H1 (cell line): ENCODE results near the gene WFDC11. TPM values are rescaled to one million over a fixed set of nuclear protein-coding genes. Genes with fewer than 3 reads are reported as not detected.

Experiments
- CTCF ChIA-PET: fragments of 300-600 bp; sonication (Branson Sonifier 250); formaldehyde crosslinking; loops from one replicate; lab custom pipeline; 2021; ENCODE audit not compliant: partially characterized antibody; lab: Charles Lee
- POLR2A ChIA-PET: fragments of 300-600 bp; sonication (Branson Sonifier 250); formaldehyde crosslinking; loops from one replicate; lab custom pipeline; 2021; ENCODE audit warnings: inconsistent platforms; ENCODE audit not compliant: partially characterized antibody; lab: Charles Lee
- DNase-seq, 2 experiments: peaks; one replicate each; pipeline versions ENCODE4 v3.0.0 to v3.0.0-alpha.2; 2010 to 2022; ENCODE audit warnings: low spot score in 2 of 2, low read depth in 1 of 2, mixed read lengths in 1 of 2
- FAIRE-seq: peaks from 2 replicates; lab custom pipeline; 2011; peaks lifted over from hg19 to GRCh38; lab: Jason Lieb, UNC
- H2AFZ ChIP-seq: 2 replicates; pipeline ENCODE4 v1.8.1; 2012; ENCODE audit warnings: low read length, inconsistent platforms
- H2AK5ac ChIP-seq: 2 replicates; pipeline ENCODE4 v1.6.1; 2013; ENCODE audit warnings: low read depth, low read length
- H2BK120ac ChIP-seq: replicated peaks from 2 replicates; pipeline ENCODE3; 2013; ENCODE audit warnings: low read depth, low read length, inconsistent platforms
- H2BK12ac ChIP-seq: 2 replicates; pipeline ENCODE4 v1.6.1; 2013; ENCODE audit warnings: low read depth, low read length
- H2BK15ac ChIP-seq: 2 replicates; pipeline ENCODE4 v1.6.1; 2013; ENCODE audit warnings: low read length
- H2BK20ac ChIP-seq: 2 replicates; pipeline ENCODE4 v1.6.1; 2013; ENCODE audit warnings: low read length
- H2BK5ac ChIP-seq: 2 replicates; pipeline ENCODE4 v1.6.1; 2013; ENCODE audit warnings: low read depth, low read length
- H3K14ac ChIP-seq: 2 replicates; pipeline ENCODE4 v1.6.1; 2013; ENCODE audit warnings: inconsistent platforms; ENCODE audit not compliant: insufficient read length
- H3K18ac ChIP-seq: 2 replicates; pipeline ENCODE4 v1.6.1; 2013; ENCODE audit warnings: low read length; ENCODE audit errors: extremely low read depth
- H3K23ac ChIP-seq: 2 replicates; pipeline ENCODE4 v1.6.1; 2013; ENCODE audit warnings: inconsistent platforms; ENCODE audit not compliant: insufficient read length
- H3K23me2 ChIP-seq: 2 replicates; pipeline ENCODE4 v1.6.1; 2013; ENCODE audit warnings: low read depth, low read length
- H3K27ac ChIP-seq: 2 replicates; pipeline ENCODE4 v1.6.1; 2011; ENCODE audit warnings: low read depth, low read length, inconsistent platforms
- H3K27me3 ChIP-seq, 4 experiments: replicated peaks in 1 of 4; 1 replicate in 1 of 4; 2 replicates in 3 of 4; pipeline versions ENCODE4 v1.6.1 to v1.8.1; 2011 to 2013; ENCODE audit warnings: low read length in 3 of 4, mild to moderate bottlenecking in 3 of 4, inconsistent platforms in 2 of 4, mixed read lengths in 2 of 4, moderate library complexity in 1 of 4; ENCODE audit not compliant: control insufficient read depth in 3 of 4, insufficient read depth in 3 of 4; ENCODE audit errors: extremely low read depth in 1 of 4
- H3K36me3 ChIP-seq, 4 experiments: 2 replicates each; pipeline versions ENCODE4 v1.6.1 to v1.8.1; 2011 to 2013; ENCODE audit warnings: mild to moderate bottlenecking in 4 of 4, low read length in 3 of 4, moderate library complexity in 2 of 4, control low read depth in 1 of 4, inconsistent platforms in 1 of 4; ENCODE audit not compliant: insufficient read depth in 4 of 4, control insufficient read depth in 2 of 4
- H3K4ac ChIP-seq: replicated peaks from 2 replicates; pipeline ENCODE3; 2013; ENCODE audit warnings: low read length, low read depth, mixed read lengths, inconsistent platforms; ENCODE audit not compliant: insufficient read length
- H3K4me1 ChIP-seq, 4 experiments: replicated peaks in 1 of 4; 1 replicate in 1 of 4; 2 replicates in 3 of 4; pipeline versions ENCODE4 v1.6.1 to v1.8.1; 2011 to 2013; ENCODE audit warnings: low read length in 3 of 4, inconsistent platforms in 2 of 4, mixed read lengths in 1 of 4; ENCODE audit not compliant: insufficient read depth in 4 of 4, control insufficient read depth in 3 of 4
- H3K4me2 ChIP-seq, 2 experiments: 2 replicates each; pipeline versions ENCODE4 v1.6.1 to v1.8.1; 2011 to 2013; ENCODE audit warnings: low read depth in 2 of 2, low read length in 2 of 2, control low read depth in 1 of 2, inconsistent platforms in 1 of 2, mild to moderate bottlenecking in 1 of 2; ENCODE audit not compliant: insufficient read depth in 1 of 2
- H3K4me3 ChIP-seq, 4 experiments: fragments of 200-600, 300-600 bp in 1 of 4; sonication (generic), shearing (Covaris generic), sonication (Bioruptor Twin) in 1 of 4; 2 replicates each; pipeline versions ENCODE4 v1.5.1 to v1.8.1; 2011 to 2016; ENCODE audit warnings: low read length in 4 of 4, low read depth in 3 of 4, control low read depth in 2 of 4, inconsistent platforms in 2 of 4, mild to moderate bottlenecking in 2 of 4, mixed read lengths in 1 of 4, moderate library complexity in 1 of 4; ENCODE audit not compliant: insufficient read depth in 2 of 4; ENCODE audit errors: extremely low read depth in 1 of 4
- H3K56ac ChIP-seq: replicated peaks from 2 replicates; pipeline ENCODE3; 2013; ENCODE audit warnings: low read depth, mild to moderate bottlenecking, mixed read lengths, low read length, inconsistent platforms; ENCODE audit not compliant: insufficient read length
- H3K79me1 ChIP-seq: 2 replicates; pipeline ENCODE4 v1.6.1; 2013; ENCODE audit warnings: low read depth, low read length, control low read depth
- H3K79me2 ChIP-seq, 2 experiments: 2 replicates each; pipeline versions ENCODE4 v1.6.1 to v1.8.1; 2012 to 2013; ENCODE audit warnings: low read length in 2 of 2, mild to moderate bottlenecking in 2 of 2, inconsistent platforms in 1 of 2; ENCODE audit not compliant: insufficient read depth in 2 of 2, control insufficient read depth in 1 of 2
- H3K9ac ChIP-seq, 4 experiments: replicated peaks in 1 of 4; 1 replicate in 1 of 4; 2 replicates in 3 of 4; pipeline versions ENCODE4 v1.6.1 to v1.8.1; 2011 to 2013; ENCODE audit warnings: low read depth in 3 of 4, low read length in 3 of 4, control low read depth in 2 of 4, mild to moderate bottlenecking in 2 of 4, moderate library complexity in 2 of 4, inconsistent platforms in 1 of 4; ENCODE audit errors: extremely low read depth in 1 of 4
- H3K9me3 ChIP-seq, 2 experiments: 2 replicates each; pipeline versions ENCODE4 v1.6.1 to v1.8.1; 2012 to 2013; ENCODE audit warnings: mild to moderate bottlenecking in 2 of 2, moderate library complexity in 2 of 2, control low read depth in 1 of 2, inconsistent platforms in 1 of 2, low read depth in 1 of 2, low read length in 1 of 2, mixed read lengths in 1 of 2; ENCODE audit not compliant: insufficient read depth in 2 of 2
- H4K20me1 ChIP-seq, 2 experiments: replicated peaks in 1 of 2; 2 replicates each; pipeline versions ENCODE3 to v1.8.1; 2011 to 2013; ENCODE audit warnings: inconsistent platforms in 2 of 2, low read length in 2 of 2, mild to moderate bottlenecking in 1 of 2; ENCODE audit not compliant: insufficient read depth in 2 of 2, control insufficient read depth in 1 of 2
- H4K5ac ChIP-seq: 2 replicates; pipeline ENCODE4 v1.6.1; 2013; ENCODE audit warnings: low read length, low read depth, mixed read lengths, inconsistent platforms; ENCODE audit not compliant: insufficient read length
- H4K8ac ChIP-seq: 2 replicates; pipeline ENCODE4 v1.8.0; 2013; ENCODE audit warnings: mild to moderate bottlenecking, moderate library complexity, low read length, inconsistent platforms; ENCODE audit not compliant: insufficient read depth; ENCODE audit errors: extremely low read depth
- H4K91ac ChIP-seq: replicated peaks from 2 replicates; pipeline ENCODE3; 2013; ENCODE audit warnings: low read length, mixed read lengths, inconsistent platforms; ENCODE audit not compliant: insufficient read length
- CEBPB ChIP-seq: IDR thresholded peaks from 2 replicates; pipeline ENCODE4 v1.6.1; 2012; ENCODE audit warnings: low read depth, low read length
- CHD1 ChIP-seq: IDR thresholded peaks from 2 replicates; pipeline ENCODE4 v1.6.1; 2012; ENCODE audit warnings: low read depth, low read length, improper control_type of control experiment
- E2F6 ChIP-seq: IDR thresholded peaks from 2 replicates; pipeline ENCODE4 v1.6.1; 2012; ENCODE audit warnings: inconsistent platforms
- EZH2 ChIP-seq: fragments of 200-600 bp; sonication (generic); IDR thresholded peaks from 2 replicates; pipeline ENCODE4 v1.7.1; 2012; ENCODE audit warnings: low read depth, mild to moderate bottlenecking, moderate library complexity, low read length, inconsistent platforms; ENCODE audit not compliant: severe bottlenecking
- FOSL1 ChIP-seq: IDR thresholded peaks from 2 replicates; pipeline ENCODE4 v1.6.1; 2011; ENCODE audit warnings: mild to moderate bottlenecking, low read depth, low read length, moderate library complexity; ENCODE audit not compliant: insufficient read depth
- GTF2F1 ChIP-seq: IDR thresholded peaks from 2 replicates; pipeline ENCODE4 v1.6.1; 2012; ENCODE audit warnings: low read depth, low read length, improper control_type of control experiment, borderline replicate concordance
- PHF8 ChIP-seq: fragments of 200-600 bp; sonication (generic); conservative IDR thresholded peaks from 2 replicates; pipeline ENCODE4 v1.7.1; 2012; ENCODE audit warnings: low read depth, mild to moderate bottlenecking, inconsistent platforms, low read length, moderate library complexity
- POU5F1 ChIP-seq: IDR thresholded peaks from 2 replicates; pipeline ENCODE4 v1.6.1; 2011; ENCODE audit warnings: low read depth, mild to moderate bottlenecking, low read length, moderate library complexity
- SIN3A ChIP-seq, 2 experiments: IDR thresholded peaks in 1 of 2; conservative IDR thresholded peaks in 1 of 2; 2 replicates each; pipeline ENCODE4 v1.6.1; 2011 to 2012; ENCODE audit warnings: low read length in 2 of 2, improper control_type of control experiment in 1 of 2, low read depth in 1 of 2, mild to moderate bottlenecking in 1 of 2
- TBP ChIP-seq: IDR thresholded peaks from 2 replicates; pipeline ENCODE4 v1.6.1; 2011; ENCODE audit warnings: low read depth, low read length, improper control_type of control experiment
- polyA plus RNA-seq, 7 experiments: library from polyadenylated mRNA; depleted of rRNA in 3 of 7; stranded (reverse) in 5 of 7; unstranded in 2 of 7; fragments of >200 nt in 5 of 7; fragments of 200-250 nt in 2 of 7; gene quantifications; 1 replicate in 5 of 7; 2 replicates in 1 of 7; 4 replicates in 1 of 7; pipeline versions ENCODE4 v1.2.1 to v1.2.3, GENCODE V29; 2011 to 2013; ENCODE audit warnings: missing spikeins in 2 of 7, mixed read lengths in 2 of 7
- total RNA-seq: library from RNA; stranded (reverse); fragmentation: NEBNext Ultra II Directional; extraction: Animal tissue kit (Norgen Biotek cat#: 25700); gene quantifications from 2 replicates; pipeline ENCODE4 v1.2.1, GENCODE V29; 2021

WFDC11 gene
- total and polyA plus RNA-seq, 2 of the 8 experiments (the other 6 are each of a cell fraction or from before 2014, with no cell fraction given): not detected

- no peak overlapping the region for H2AFZ ChIP-seq
- no peaks in the 10 kb centered on the region for H3K79me2 ChIP-seq
- H3K4me1 ChIP-seq: no peaks in the 10 kb centered on the region
- H2BK5ac ChIP-seq: no peak overlapping the region
- H2BK120ac ChIP-seq: no peak overlapping the region
- no peaks in the 10 kb centered on the region for H3K23me2 ChIP-seq
- H4K8ac ChIP-seq: no peak overlapping the region
- no peak for FAIRE-seq
- H4K91ac ChIP-seq: no peak overlapping the region
- H2BK12ac ChIP-seq: no peak overlapping the region
- TF ChIP-seq CEBPB (no peak), FOSL1 (no peak), E2F6 (no peak), SIN3A (conservative IDR thresholded peaks at IDR 0.05 in 1 of 2, IDR thresholded peaks at IDR 0.05 in 1 of 2; ENCODE audit: low read depth in 1 of 2, low read length in 2 of 2) (no peak), PHF8 (no peak), TBP (no peak), GTF2F1 (no peak), POU5F1 (no peak), EZH2 (no peak), CHD1 (no peak)
- TF ChIP-seq, all 59 proteins: peak for 0
- H2BK15ac ChIP-seq: no peak overlapping the region
- H3K14ac ChIP-seq: no peak overlapping the region
- CTCF ChIA-PET: interaction anchor here (0.7 to 2.2 kb wide), 5 partner anchors 15 to 357 kb away, joined by 3 to 12 read pairs (median 3); partner anchors contain the start of gene WFDC10A
- H2AK5ac ChIP-seq: no peak overlapping the region
- no peak overlapping the region for H3K4ac ChIP-seq
- no peaks in the 10 kb centered on the region for H3K79me1 ChIP-seq
- POLR2A ChIA-PET: no interaction called here
- H3K4me3 ChIP-seq: no peak overlapping the region
- peaks cover 10 to 18% of the 10 kb centered on the region in 2 experiments; a peak in 3 of 4 replicates for H3K9me3 ChIP-seq
- H3K18ac ChIP-seq: no peak overlapping the region
- H3K27me3 ChIP-seq: no peaks in the 10 kb centered on the region
- no peak for DNase-seq
- no peak overlapping the region for H2BK20ac ChIP-seq
- no peak overlapping the region for H3K27ac ChIP-seq
- H4K20me1 ChIP-seq: no peaks in the 10 kb centered on the region
- no peak overlapping the region for H3K9ac ChIP-seq
- no peak overlapping the region for H3K4me2 ChIP-seq
- no peak overlapping the region for H3K56ac ChIP-seq
- no peak overlapping the region for H4K5ac ChIP-seq
- H3K36me3 ChIP-seq: no peaks in the 10 kb centered on the region
- H3K23ac ChIP-seq: no peak overlapping the region
Observed at GRCh38 chr20:45679650-45680049, 9.6 kb upstream of the WFDC11 start.
